OCI-LY1 (cell line): Measurements from ENCODE around the gene AKT2.

Experiments
- H2AFZ ChIP-seq: fragments of 200-600 bp; sonication (generic), shearing (Covaris generic); 2 replicates; pipeline ENCODE4 v1.6.0; 2014; ENCODE audit warnings: antibody characterized with exemption, mild to moderate bottlenecking, low read length
- H3F3A ChIP-seq: fragments of 200-600 bp; sonication (generic), shearing (Covaris generic); 2 replicates; pipeline ENCODE4 v1.6.0; 2014; ENCODE audit warnings: mild to moderate bottlenecking, antibody characterized with exemption, low read length, moderate library complexity; ENCODE audit not compliant: insufficient read depth
- H3K27ac ChIP-seq: fragments of 200-600 bp; sonication (generic); 2 replicates; pipeline ENCODE4 v1.5.1; 2014; ENCODE audit warnings: low read length, mixed run types, mild to moderate bottlenecking, low read depth; ENCODE audit not compliant: poor library complexity, severe bottlenecking
- H3K27me3 ChIP-seq: fragments of 200-600 bp; sonication (generic); 2 replicates; pipeline ENCODE4 v1.6.0; 2014; ENCODE audit warnings: antibody characterized with exemption, mild to moderate bottlenecking, low read length, moderate library complexity; ENCODE audit not compliant: insufficient read depth
- H3K36me3 ChIP-seq: fragments of 200-600 bp; sonication (generic); 2 replicates; pipeline ENCODE4 v1.6.1; 2014; ENCODE audit warnings: mild to moderate bottlenecking, antibody characterized with exemption, low read length, moderate library complexity, mixed read lengths; ENCODE audit not compliant: insufficient read depth
- H3K4me1 ChIP-seq: fragments of 200-600 bp; sonication (generic); 2 replicates; pipeline ENCODE4 v1.5.1; 2014; ENCODE audit warnings: mild to moderate bottlenecking, low read length, moderate library complexity; ENCODE audit not compliant: insufficient read depth, severe bottlenecking
- H3K4me2 ChIP-seq: fragments of 200-600 bp; sonication (generic), shearing (Covaris generic); 2 replicates; pipeline ENCODE4 v1.6.1; 2014; ENCODE audit warnings: low read length
- H3K4me3 ChIP-seq: fragments of 200-600 bp; sonication (generic); 2 replicates; pipeline ENCODE4 v1.5.1; 2014; ENCODE audit warnings: low read length, low read depth, mild to moderate bottlenecking, mixed read lengths; ENCODE audit not compliant: poor library complexity, severe bottlenecking
- H3K79me2 ChIP-seq: fragments of 200-600 bp; shearing (Covaris generic); 2 replicates; pipeline ENCODE4 v1.6.1; 2016; ENCODE audit warnings: mixed run types, low read length, mixed read lengths; ENCODE audit not compliant: insufficient read depth
- H3K9ac ChIP-seq: fragments of 200-600 bp; sonication (generic), shearing (Covaris generic); 2 replicates; pipeline ENCODE4 v1.6.1; 2014; ENCODE audit warnings: mild to moderate bottlenecking, low read length, mixed read lengths
- H3K9me2 ChIP-seq: fragments of 200-600 bp; sonication (generic), shearing (Covaris generic); 2 replicates; pipeline ENCODE4 v1.6.1; 2014; ENCODE audit warnings: low read depth, mild to moderate bottlenecking, low read length, mixed read lengths
- H3K9me3 ChIP-seq: fragments of 200-600 bp; shearing (Covaris generic); 2 replicates; pipeline ENCODE4 v1.6.1; 2014; ENCODE audit warnings: low read length, mixed read lengths
- H4K20me1 ChIP-seq: fragments of 200-600 bp; sonication (generic), shearing (Covaris generic); 2 replicates; pipeline ENCODE4 v1.6.0; 2016; ENCODE audit warnings: mild to moderate bottlenecking, low read length; ENCODE audit not compliant: insufficient read depth
- EZH2 ChIP-seq: fragments of 200-600 bp; sonication (generic), shearing (Covaris generic); IDR thresholded peaks from 2 replicates; pipeline ENCODE4 v1.8.0; 2017; ENCODE audit warnings: borderline replicate concordance, mixed run types, mild to moderate bottlenecking, antibody characterized with exemption, low read length, moderate library complexity, mixed read lengths
- TF ChIP-seq, protein P1 (sequence below): fragments of 200-600 bp; sonication (generic), shearing (Covaris generic); IDR thresholded peaks from 2 replicates; pipeline ENCODE4 v1.5.1; 2017; ENCODE audit warnings: mild to moderate bottlenecking, antibody characterized with exemption, low read length, moderate library complexity, mixed read lengths

The AKT2 gene

DNA sequence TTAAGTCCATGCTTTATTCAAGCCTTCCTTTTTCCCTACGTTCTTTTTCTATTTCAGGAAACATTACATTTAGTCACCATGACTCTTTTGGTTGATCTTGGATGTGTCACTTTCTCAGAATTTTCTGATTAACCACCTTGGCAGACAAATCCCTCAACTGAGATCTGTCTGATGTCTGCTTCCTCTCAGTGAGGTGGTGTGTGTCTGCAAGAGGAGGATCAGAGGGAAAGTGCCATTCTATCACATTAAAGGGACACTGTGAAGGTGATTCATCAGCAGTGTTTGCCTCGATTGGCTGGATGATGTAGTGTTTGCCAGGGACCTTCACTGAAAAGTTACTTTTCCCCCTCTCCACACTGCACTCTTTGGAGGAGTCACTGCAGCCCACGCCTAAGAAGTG, 55.7 kb downstream of the AKT2 start:
- no peak overlapping the region for H3K4me2 ChIP-seq
- no peak overlapping the region for H2AFZ ChIP-seq
- H3K27me3 ChIP-seq: no peaks in the 10 kb centered on the region
- TF ChIP-seq EZH2: no peak
- TF ChIP-seq, protein P1, sequence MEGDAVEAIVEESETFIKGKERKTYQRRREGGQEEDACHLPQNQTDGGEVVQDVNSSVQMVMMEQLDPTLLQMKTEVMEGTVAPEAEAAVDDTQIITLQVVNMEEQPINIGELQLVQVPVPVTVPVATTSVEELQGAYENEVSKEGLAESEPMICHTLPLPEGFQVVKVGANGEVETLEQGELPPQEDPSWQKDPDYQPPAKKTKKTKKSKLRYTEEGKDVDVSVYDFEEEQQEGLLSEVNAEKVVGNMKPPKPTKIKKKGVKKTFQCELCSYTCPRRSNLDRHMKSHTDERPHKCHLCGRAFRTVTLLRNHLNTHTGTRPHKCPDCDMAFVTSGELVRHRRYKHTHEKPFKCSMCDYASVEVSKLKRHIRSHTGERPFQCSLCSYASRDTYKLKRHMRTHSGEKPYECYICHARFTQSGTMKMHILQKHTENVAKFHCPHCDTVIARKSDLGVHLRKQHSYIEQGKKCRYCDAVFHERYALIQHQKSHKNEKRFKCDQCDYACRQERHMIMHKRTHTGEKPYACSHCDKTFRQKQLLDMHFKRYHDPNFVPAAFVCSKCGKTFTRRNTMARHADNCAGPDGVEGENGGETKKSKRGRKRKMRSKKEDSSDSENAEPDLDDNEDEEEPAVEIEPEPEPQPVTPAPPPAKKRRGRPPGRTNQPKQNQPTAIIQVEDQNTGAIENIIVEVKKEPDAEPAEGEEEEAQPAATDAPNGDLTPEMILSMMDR: no peak
- H3K4me1 ChIP-seq: no peaks in the 10 kb centered on the region
- no peak overlapping the region for H3K4me3 ChIP-seq
- H3K9ac ChIP-seq: no peak overlapping the region
- H3K36me3 ChIP-seq: peaks cover 16% of the 10 kb centered on the region
- H4K20me1 ChIP-seq: no peaks in the 10 kb centered on the region
- H3F3A ChIP-seq: no peaks in the 10 kb centered on the region; the same call in 1 of the 2 replicates
- no peaks in the 10 kb centered on the region for H3K9me3 ChIP-seq
- H3K27ac ChIP-seq: no peak overlapping the region
- H3K9me2 ChIP-seq: no peaks in the 10 kb centered on the region
- H3K79me2 ChIP-seq: no peaks in the 10 kb centered on the region

- Histone ChIP-seq H3F3A (no peaks in the 10 kb centered on the region; the same call in 1 of the 2 replicates), H3K4me3 (no peak overlapping the region), H3K9me3 (no peaks in the 10 kb centered on the region), H3K9me2 (no peaks in the 10 kb centered on the region), H3K4me1 (no peaks in the 10 kb centered on the region), H3K36me3 (peaks cover 10% of the 10 kb centered on the region), H3K79me2 (no peaks in the 10 kb centered on the region), H2AFZ (no peak overlapping the region), H4K20me1 (no peaks in the 10 kb centered on the region), H3K27ac (no peak overlapping the region), H3K4me2 (no peak overlapping the region), H3K9ac (no peak overlapping the region), H3K27me3 (no peaks in the 10 kb centered on the region)
- TF ChIP-seq, protein P1: no peak
- no peak for TF ChIP-seq EZH2
These were observed 56.3 kb downstream of the AKT2 start for GRCh38 chr19:40228863-40229262.

GRCh38 chr19:40228346-40228745, 56.8 kb downstream of the AKT2 start:
- no peak overlapping the region for H3K9ac ChIP-seq
- H2AFZ ChIP-seq: no peak overlapping the region
- H3K4me1 ChIP-seq: no peaks in the 10 kb centered on the region
- no peaks in the 10 kb centered on the region; the same call in 1 of the 2 replicates for H3F3A ChIP-seq
- H3K36me3 ChIP-seq: peaks cover 5% of the 10 kb centered on the region
- no peaks in the 10 kb centered on the region for H3K9me3 ChIP-seq
- no peak overlapping the region for H3K27ac ChIP-seq
- H3K4me3 ChIP-seq: no peak overlapping the region
- no peaks in the 10 kb centered on the region for H3K27me3 ChIP-seq
- no peak overlapping the region for H3K4me2 ChIP-seq
- H3K79me2 ChIP-seq: no peaks in the 10 kb centered on the region
- no peak for TF ChIP-seq EZH2
- TF ChIP-seq, protein P1: no peak
- no peaks in the 10 kb centered on the region for H4K20me1 ChIP-seq
- no peaks in the 10 kb centered on the region for H3K9me2 ChIP-seq
